ENCODE results near the gene KDM4C.

GRCh38 chr9:6787793-6788161, 30.0 kb downstream of the KDM4C start:
- no peak for TF ChIP-seq CTCF (IDR thresholded peaks at IDR 0.05; ENCODE audit: low read length)
- no peak for TF ChIP-seq EZH2 (IDR thresholded peaks at IDR 0.05; ENCODE audit: borderline replicate concordance, low read length)
